Measurements from ENCODE around the gene SUMO2.
"Not testable (repeated sequence)": the region's sequence is repeated elsewhere in the genome, so short reads cannot be mapped to it uniquely, and the experiment has no call there.

Gene SUMO2

GRCh38 chr17:75142236-75142971, 40.4 kb downstream of the SUMO2 start:
- no peak for DNase-seq

GRCh38 chr17:75138519-75138918, 44.2 kb downstream of the SUMO2 start:
- no peak for DNase-seq

GRCh38 chr17:75137762-75138161, 45.0 kb downstream of the SUMO2 start:
- DNase-seq, result not testable (repeated sequence)

- no peak for DNase-seq
Measured at GRCh38 chr17:75135946-75136345, 46.8 kb downstream of the SUMO2 start.

- no peak for DNase-seq
Measured at GRCh38 chr17:75135452-75135851, 47.3 kb downstream of the SUMO2 start.

- not testable (repeated sequence) for DNase-seq
Measured at GRCh38 chr17:75133607-75134347, 49.0 kb downstream of the SUMO2 start.

- DNase-seq, result no peak
Measured at GRCh38 chr17:75133001-75133400, 49.8 kb downstream of the SUMO2 start.

- not testable (repeated sequence) for DNase-seq
Measured at GRCh38 chr17:75132018-75133000, 50.5 kb downstream of the SUMO2 start.

- DNase-seq, result peak; percentile 51
Measured at GRCh38 chr17:75131278-75132017, 51.3 kb downstream of the SUMO2 start, which contains the start of gene NT5C. TSS of gene NT5C (minus strand) at chr17:75131742. CDS start at chr17:75131707, 35 bp downstream.

GRCh38 chr17:75130632-75131277, 52.0 kb downstream of the SUMO2 start:
- no peak for DNase-seq

- DNase-seq, result no peak
Measured at GRCh38 chr17:75130059-75130631, 52.6 kb downstream of the SUMO2 start.

GRCh38 chr17:75129576-75129975, 53.2 kb downstream of the SUMO2 start:
- no peak for DNase-seq

- no peak for DNase-seq
Measured at GRCh38 chr17:75128694-75129505, 53.9 kb downstream of the SUMO2 start.

GRCh38 chr17:75127936-75128335, 54.8 kb downstream of the SUMO2 start:
- not testable (repeated sequence) for DNase-seq

GRCh38 chr17:75126954-75127353, 55.8 kb downstream of the SUMO2 start:
- no peak for DNase-seq

GRCh38 chr17:75125984-75126383, 56.8 kb downstream of the SUMO2 start:
- DNase-seq, result no peak

- no peak for DNase-seq
Measured at GRCh38 chr17:75124819-75125162, 58.0 kb downstream of the SUMO2 start.

- DNase-seq, result no peak
Measured at GRCh38 chr17:75124041-75124818, 58.5 kb downstream of the SUMO2 start.

GRCh38 chr17:75118307-75118706, 64.5 kb downstream of the SUMO2 start:
- no peak for DNase-seq

GRCh38 chr17:75116737-75117136, 66.0 kb downstream of the SUMO2 start:
- no peak for DNase-seq
